ENCODE measurements around the gene TXNRD1.

- TF ChIP-seq CTCF (IDR thresholded peaks at IDR 0.05; ENCODE audit: insufficient read depth, low read length) (no peak), POLR2AphosphoS5 (IDR thresholded peaks at IDR 0.05; ENCODE audit: low read depth) (no peak)
Measured at GRCh38 chr12:104375775-104376174, 160.2 kb downstream of the TXNRD1 start.

All from HL-60 (cell line).